Activated CD8-positive, alpha-beta T cell treated with anti-CD3 and anti-CD28 coated beads for 36 hours (primary cell): ENCODE data around the gene TPI1. TPM values are rescaled to one million over a fixed set of nuclear protein-coding genes. Genes with fewer than 3 reads are reported as not detected.

Experiments used
- ATAC-seq: fragments of 200-7000 bp; cut with Tn5 transposase; one replicate; pipeline ENCODE4 v1.10.0; 2021; ENCODE audit warnings: mild to moderate bottlenecking, moderate library complexity
- CTCF ChIA-PET: fragments of 350-600 bp; sonication (Branson Sonifier 250); formaldehyde crosslinking; loops from one replicate; lab custom pipeline; 2021; ENCODE audit warnings: antibody characterized with exemption; lab: Charles Lee
- POLR2A ChIA-PET: fragments of 350-600 bp; sonication (Branson Sonifier 250); formaldehyde crosslinking; loops from one replicate; lab custom pipeline; 2021; ENCODE audit warnings: antibody characterized with exemption; lab: Charles Lee
- DNase-seq: peaks from one replicate; pipeline ENCODE4 v3.0.0-alpha.2; 2020
- H3K27ac Mint-ChIP-seq: one replicate; pipeline ENCODE4 v1.8.0; 2021; ENCODE audit warnings: mild to moderate bottlenecking, mixed read lengths
- H3K27me3 Mint-ChIP-seq: one replicate; pipeline ENCODE4 v1.8.0; 2021; ENCODE audit warnings: mixed read lengths
- H3K36me3 Mint-ChIP-seq: one replicate; pipeline ENCODE4 v1.8.0; 2021; ENCODE audit warnings: low read depth, mixed read lengths
- H3K4me1 Mint-ChIP-seq: one replicate; pipeline ENCODE4 v1.8.0; 2021; ENCODE audit warnings: low read depth, mixed read lengths
- H3K4me3 Mint-ChIP-seq: one replicate; pipeline ENCODE4 v1.8.0; 2021; ENCODE audit warnings: mild to moderate bottlenecking, moderate library complexity, mixed read lengths
- H3K9me3 Mint-ChIP-seq: one replicate; pipeline ENCODE4 v1.8.0; 2021; ENCODE audit warnings: mixed read lengths
- CTCF ChIP-seq: fragments of 200-600 bp; IDR thresholded peaks from one replicate; pipeline ENCODE4 v1.8.0; 2022; ENCODE audit warnings: antibody characterized with exemption, mild to moderate bottlenecking
- intact Hi-C: fragments of 100-400 bp; cut with micrococcal nuclease; formaldehyde crosslinking; loops from one replicate; pipeline ENCODE4 v1.10.0; 2022
- total RNA-seq, 2 experiments: library from RNA; stranded (reverse); gene quantifications; one replicate each; pipeline ENCODE4 v1.2.3, GENCODE V29; 2021

TPI1 gene
- total RNA-seq, 2 experiments from 2014 or later: 1,714 to 1,776 TPM

GRCh38 chr12:6831450-6831995, 35.8 kb upstream of the TPI1 start:
- ATAC-seq (no peak), DNase-seq (no peak)
- intact Hi-C loops: no loop called here
- Mint-ChIP-seq H3K9me3 (no peaks in the 10 kb centered on the region), H3K27ac (no peak overlapping the region), H3K36me3 (no peaks in the 10 kb centered on the region), H3K4me3 (no peak overlapping the region), H3K4me1 (peaks cover 28% of the 10 kb centered on the region), H3K27me3 (peaks cover 31% of the 10 kb centered on the region)
- no peak for TF ChIP-seq CTCF
- CTCF ChIA-PET: interaction anchor here (1.0 to 17.9 kb wide), 8 partner anchors 12 to 75 kb away, joined by 3 to 341 read pairs (median 4); partner anchors contain the start of genes CDCA3, MLF2 and USP5
- POLR2A ChIA-PET: interaction anchor here (1.5 kb wide), 1 partner anchor 142 kb away, joined by 4 read pairs; the partner anchor contains the start of gene ZNF384

- no peaks in the 10 kb centered on the region for H3K36me3 Mint-ChIP-seq
- no peak overlapping the region for H3K27ac Mint-ChIP-seq
- ATAC-seq (no peak), DNase-seq (no peak)
- TF ChIP-seq CTCF: no peak
- no peaks in the 10 kb centered on the region for H3K9me3 Mint-ChIP-seq
- peaks cover 28% of the 10 kb centered on the region for H3K4me1 Mint-ChIP-seq
- intact Hi-C loops: no loop called here
- ChIA-PET CTCF (interaction anchor here (1.0 to 17.9 kb wide), 8 partner anchors 11 to 76 kb away, joined by 3 to 341 read pairs (median 3); partner anchors contain the start of genes CDCA3, MLF2, SPSB2 and USP5), POLR2A (interaction anchor here (1.5 kb wide), 1 partner anchor 143 kb away, joined by 4 read pairs; the partner anchor contains the start of gene ZNF384)
- H3K27me3 Mint-ChIP-seq: peaks cover 25% of the 10 kb centered on the region
- H3K4me3 Mint-ChIP-seq: no peak overlapping the region
These were observed 35.2 kb upstream of the TPI1 start for GRCh38 chr12:6832125-6832524.

- no peak for DNase-seq
- ATAC-seq: no peak
- Mint-ChIP-seq H3K4me1 (peaks cover 20% of the 10 kb centered on the region), H3K4me3 (no peak overlapping the region), H3K27me3 (peaks cover 18% of the 10 kb centered on the region), H3K36me3 (no peaks in the 10 kb centered on the region), H3K27ac (no peak overlapping the region), H3K9me3 (no peaks in the 10 kb centered on the region)
- ChIA-PET POLR2A (interaction anchor here (0.6 to 1.6 kb wide), 4 partner anchors 9 to 38 kb away, joined by 3 to 7 read pairs (median 4); partner anchors contain the start of gene TPI1), CTCF (interaction anchor here (0.9 to 17.9 kb wide), 13 partner anchors 8 to 215 kb away, joined by 3 to 341 read pairs (median 4); partner anchors contain the start of genes CDCA3, GPR162, MLF2 and PTMS)
- intact Hi-C loops: no loop called here
- no peak for TF ChIP-seq CTCF
These were observed 34.0 kb upstream of the TPI1 start for GRCh38 chr12:6833189-6833890.

- Mint-ChIP-seq H3K27me3 (peaks cover 12% of the 10 kb centered on the region), H3K36me3 (no peaks in the 10 kb centered on the region), H3K4me1 (peaks cover 14% of the 10 kb centered on the region), H3K9me3 (no peaks in the 10 kb centered on the region), H3K4me3 (no peak overlapping the region), H3K27ac (no peak overlapping the region)
- no peak for TF ChIP-seq CTCF
- ATAC-seq: no peak
- intact Hi-C loops: no loop called here
- ChIA-PET POLR2A (interaction anchor here (0.9 to 1.6 kb wide), 5 partner anchors 9 to 57 kb away, joined by 3 to 6 read pairs (median 3); no protein-coding TSS in a partner anchor), CTCF (interaction anchor here (1.0 to 17.9 kb wide), 23 partner anchors 9 to 805 kb away, joined by 3 to 341 read pairs (median 4); partner anchors contain the start of genes CDCA3, COPS7A, GPR162 and MLF2)
- no peak for DNase-seq
These were observed 33.1 kb upstream of the TPI1 start for GRCh38 chr12:6834254-6834653.
